Neural crest cell (in vitro differentiated cells): ENCODE results near the gene NAP1L1. TPM values are rescaled to one million over a fixed set of nuclear protein-coding genes. Genes with fewer than 3 reads are reported as not detected.

Experiments used
- DNase-seq: peaks from one replicate; pipeline ENCODE4 v3.0.0; 2021; ENCODE audit warnings: low read depth, mixed read lengths, low spot score
- H3K27ac Mint-ChIP-seq: one replicate; pipeline ENCODE4 v1.8.0; 2021; ENCODE audit warnings: mild to moderate bottlenecking, mixed read lengths; ENCODE audit not compliant: unreplicated experiment
- H3K27me3 Mint-ChIP-seq: 2 replicates; pipeline ENCODE4 v1.8.0; 2021; ENCODE audit warnings: low read depth, mild to moderate bottlenecking, mixed read lengths
- H3K36me3 Mint-ChIP-seq: 2 replicates; pipeline ENCODE4 v1.8.0; 2021; ENCODE audit warnings: low read depth, mild to moderate bottlenecking, mixed read lengths
- H3K4me1 Mint-ChIP-seq: 2 replicates; pipeline ENCODE4 v1.8.0; 2021; ENCODE audit warnings: mixed read lengths
- H3K4me3 Mint-ChIP-seq: one replicate; pipeline ENCODE4 v1.8.0; 2021; ENCODE audit warnings: mild to moderate bottlenecking, mixed read lengths
- H3K9me3 Mint-ChIP-seq: 2 replicates; pipeline ENCODE4 v1.8.0; 2021; ENCODE audit warnings: mixed read lengths
- CTCF ChIP-seq: fragments of 200-600 bp; sonication (generic); conservative IDR thresholded peaks from 2 replicates; pipeline ENCODE4 v1.5.0; 2021; ENCODE audit warnings: antibody characterized with exemption, mild to moderate bottlenecking
- long read RNA-seq: library from polyadenylated mRNA; unstranded; transcript quantifications from one replicate; pipeline ENCODE4 v2.0.0, GENCODE V29; 2020
- total RNA-seq: library from RNA; stranded (reverse); gene quantifications from 2 replicates; pipeline ENCODE4 v1.2.1, GENCODE V29; 2021

The NAP1L1 gene
- total RNA-seq: 1,116 and 1,117 TPM in 2 replicates
- long read RNA-seq, full-length matches to known transcripts: 296 of 461 reads
- long read RNA-seq, partial matches to known transcripts: 84 of 461 reads
- long read RNA-seq, other reads (novel, unspliced or antisense): 81 of 461 reads

- H3K27me3 Mint-ChIP-seq: peaks cover 4% of the 10 kb centered on the region
- TF ChIP-seq CTCF: no peak
- DNase-seq: peak; percentile 95
- peaks cover 57% of the 10 kb centered on the region for H3K4me1 Mint-ChIP-seq
- peaks cover 3% of the 10 kb centered on the region for H3K9me3 Mint-ChIP-seq
- peaks cover 22% of the 10 kb centered on the region for H3K36me3 Mint-ChIP-seq
- peak within 1 kb of the TSS; percentile 100 for H3K27ac Mint-ChIP-seq
- peak within 1 kb of the TSS; percentile 100 for H3K4me3 Mint-ChIP-seq
These were observed at the start of gene NAP1L1 for GRCh38 chr12:76083904-76084862. NAP1L1 (minus strand) TSS chr12:76084685; CDS start chr12:76074219, 10,466 bp downstream.

GRCh38 chr12:76127588-76127987, 43.1 kb upstream of the NAP1L1 start:
- Mint-ChIP-seq H3K27me3 (no peaks in the 10 kb centered on the region), H3K27ac (no peak overlapping the region), H3K9me3 (peaks cover 3% of the 10 kb centered on the region), H3K4me3 (no peak overlapping the region), H3K4me1 (no peaks in the 10 kb centered on the region), H3K36me3 (no peaks in the 10 kb centered on the region)
- TF ChIP-seq CTCF: no peak
- no peak for DNase-seq

GRCh38 chr12:76124456-76124855, 40.0 kb upstream of the NAP1L1 start:
- H3K4me3 Mint-ChIP-seq: no peak overlapping the region
- peaks cover 4% of the 10 kb centered on the region for H3K9me3 Mint-ChIP-seq
- H3K4me1 Mint-ChIP-seq: no peaks in the 10 kb centered on the region
- no peak for DNase-seq
- H3K36me3 Mint-ChIP-seq: no peaks in the 10 kb centered on the region
- H3K27me3 Mint-ChIP-seq: no peaks in the 10 kb centered on the region
- no peak for TF ChIP-seq CTCF
- no peak overlapping the region for H3K27ac Mint-ChIP-seq

GRCh38 chr12:76123259-76124212, 39.1 kb upstream of the NAP1L1 start:
- no peak overlapping the region for H3K4me3 Mint-ChIP-seq
- no peak for TF ChIP-seq CTCF
- H3K27me3 Mint-ChIP-seq: no peaks in the 10 kb centered on the region
- no peak for DNase-seq
- H3K9me3 Mint-ChIP-seq: peaks cover 4% of the 10 kb centered on the region
- H3K4me1 Mint-ChIP-seq: no peaks in the 10 kb centered on the region
- no peaks in the 10 kb centered on the region for H3K36me3 Mint-ChIP-seq
- no peak overlapping the region for H3K27ac Mint-ChIP-seq

GRCh38 chr12:76119887-76120286, 35.4 kb upstream of the NAP1L1 start:
- Mint-ChIP-seq H3K4me1 (no peaks in the 10 kb centered on the region), H3K27ac (no peak overlapping the region), H3K4me3 (no peak overlapping the region), H3K36me3 (no peaks in the 10 kb centered on the region), H3K27me3 (no peaks in the 10 kb centered on the region), H3K9me3 (peaks cover 4% of the 10 kb centered on the region)
- no peak for TF ChIP-seq CTCF
- no peak for DNase-seq
